DMS 273 treated with DMSO at 0.1 percent for 48 hours (cell line): ENCODE results near the gene CAPZB.

ENCODE experiments used
- DNase-seq: peaks from one replicate; lab custom pipeline; 2025; lab: John Stamatoyannopoulos, UW

The CAPZB gene

GRCh38 chr1:19429611-19430010 lies 55.7 kb downstream of the CAPZB start:
- no peak for DNase-seq

- no peak for DNase-seq
These were observed 58.1 kb downstream of the CAPZB start for GRCh38 chr1:19427087-19427781.

- no peak for DNase-seq
These were observed 58.8 kb downstream of the CAPZB start for GRCh38 chr1:19426294-19427086.

- no peak for DNase-seq
These were observed 59.6 kb downstream of the CAPZB start for GRCh38 chr1:19425646-19426239.

GRCh38 chr1:19424651-19425570 lies 60.4 kb downstream of the CAPZB start:
- DNase-seq = no peak

- DNase-seq = no peak
These were observed 62.2 kb downstream of the CAPZB start for GRCh38 chr1:19423130-19423529.

GRCh38 chr1:19421365-19421764 lies 64.0 kb downstream of the CAPZB start:
- no peak for DNase-seq

- no peak for DNase-seq
These were observed 64.7 kb downstream of the CAPZB start for GRCh38 chr1:19420606-19421005.

GRCh38 chr1:19419691-19420090 lies 65.6 kb downstream of the CAPZB start:
- no peak for DNase-seq

- no peak for DNase-seq
These were observed 66.8 kb downstream of the CAPZB start for GRCh38 chr1:19418503-19418971.

GRCh38 chr1:19416921-19417470 lies 68.3 kb downstream of the CAPZB start:
- DNase-seq = no peak

GRCh38 chr1:19416145-19416544 lies 69.2 kb downstream of the CAPZB start:
- no peak for DNase-seq

- no peak for DNase-seq
These were observed 70.7 kb downstream of the CAPZB start for GRCh38 chr1:19414515-19415121.

GRCh38 chr1:19413999-19414398 lies 71.3 kb downstream of the CAPZB start:
- DNase-seq = no peak

- no peak for DNase-seq
These were observed 72.7 kb downstream of the CAPZB start for GRCh38 chr1:19412654-19413053.

- no peak for DNase-seq
These were observed 73.7 kb downstream of the CAPZB start for GRCh38 chr1:19411612-19412011.

GRCh38 chr1:19410393-19410792 lies 74.9 kb downstream of the CAPZB start:
- no peak for DNase-seq

GRCh38 chr1:19409477-19410341 lies 75.6 kb downstream of the CAPZB start:
- no peak for DNase-seq

GRCh38 chr1:19407494-19408096 lies 77.7 kb downstream of the CAPZB start:
- DNase-seq = no peak

- no peak for DNase-seq
These were observed 78.7 kb downstream of the CAPZB start for GRCh38 chr1:19406680-19407079.
